Myocyte (in vitro differentiated cells): Measurements from ENCODE around the gene ACSS2. TPM values are rescaled to one million over a fixed set of nuclear protein-coding genes. Genes with fewer than 3 reads are reported as not detected.
"Not testable (repeated sequence)": the region's sequence is repeated elsewhere in the genome, so short reads cannot be mapped to it uniquely, and the experiment has no call there.

Experiments used
- DNase-seq: peaks from one replicate; pipeline ENCODE4 v3.0.0-alpha.2; 2012; ENCODE audit warnings: low read depth
- total RNA-seq: library from RNA; depleted of rRNA; stranded (reverse); fragments of >200 nt; gene quantifications from 2 replicates; pipeline ENCODE4 v1.2.3, GENCODE V29; 2014

Gene ACSS2
- total RNA-seq, 1 donor from 2014 or later = 43.6 TPM

- DNase-seq = peak; percentile 90
Observed at GRCh38 chr20:34874094-34874654, 2.2 kb upstream of the ACSS2 start.

DNA sequence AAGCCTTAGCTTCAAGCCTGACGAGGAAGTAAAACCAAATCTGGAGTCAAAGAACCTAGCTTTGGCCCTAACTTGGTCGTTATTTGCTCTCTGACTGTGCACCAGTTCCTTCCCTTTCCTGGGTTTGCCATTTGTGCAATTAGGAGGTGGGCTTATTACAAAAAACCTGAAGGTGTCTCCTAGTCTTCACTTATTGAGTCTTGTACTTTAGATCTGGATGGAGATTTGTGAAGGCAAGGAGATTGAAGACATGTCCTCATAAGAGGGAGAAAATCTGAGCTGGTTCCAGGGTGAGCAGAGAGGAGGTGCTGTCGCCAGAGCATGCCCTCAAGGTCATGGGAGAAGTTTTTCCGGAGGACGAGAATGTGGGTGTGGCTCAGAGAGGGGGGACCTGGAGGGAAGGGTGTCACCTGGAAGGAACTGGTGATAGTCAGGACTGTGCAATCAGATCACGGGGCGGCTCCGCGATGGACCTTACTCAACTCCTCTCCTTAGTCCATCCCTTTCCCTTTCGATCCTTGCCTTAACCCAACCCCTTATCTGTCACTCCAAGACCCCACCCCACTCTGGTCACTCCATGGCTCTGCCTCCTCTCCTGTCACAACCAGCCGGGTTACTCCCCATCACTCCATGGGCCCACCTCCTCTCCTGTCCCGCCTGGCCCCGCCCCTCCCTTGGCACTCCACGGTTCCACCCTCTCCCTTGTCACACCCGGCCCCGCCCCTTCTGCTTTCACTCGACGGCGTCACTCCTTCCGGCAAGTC is 588 bp upstream of the ACSS2 start:
- no peak for DNase-seq

DNA sequence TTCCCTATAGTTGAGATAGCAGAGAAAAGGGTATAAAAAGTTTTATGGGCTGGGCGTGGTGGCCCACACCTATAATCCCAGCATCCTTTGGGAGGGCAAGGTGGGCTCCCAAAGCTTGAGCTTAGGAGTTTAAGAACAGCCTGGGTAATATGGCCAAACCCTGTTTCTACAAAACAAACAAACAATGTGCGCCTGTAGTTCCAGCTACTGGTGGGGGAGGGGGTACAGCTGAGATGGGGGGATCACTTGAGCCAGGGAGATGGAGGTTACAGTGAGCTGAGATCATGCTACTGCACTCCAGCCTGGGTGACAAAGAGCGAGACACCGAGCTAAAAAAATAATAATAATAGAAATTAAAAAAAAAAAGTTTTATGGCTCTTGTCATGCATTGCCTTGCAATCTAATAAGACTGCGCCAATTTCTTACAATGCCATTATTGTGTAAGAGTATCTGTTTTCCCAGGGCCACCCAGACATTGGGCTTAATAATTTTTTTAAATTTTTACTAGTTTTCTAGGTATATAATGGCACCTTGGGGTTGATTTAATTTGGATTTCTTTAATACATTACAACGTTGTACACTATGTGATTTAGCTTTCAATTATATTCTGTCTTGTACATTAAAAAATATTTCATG is 3.9 kb downstream of the ACSS2 start:
- no peak for DNase-seq

GRCh38 chr20:34880971-34881370 is 4.6 kb downstream of the ACSS2 start:
- DNase-seq = not testable (repeated sequence)

- no peak for DNase-seq
Observed at GRCh38 chr20:34881689-34882088, 5.3 kb downstream of the ACSS2 start.

DNA sequence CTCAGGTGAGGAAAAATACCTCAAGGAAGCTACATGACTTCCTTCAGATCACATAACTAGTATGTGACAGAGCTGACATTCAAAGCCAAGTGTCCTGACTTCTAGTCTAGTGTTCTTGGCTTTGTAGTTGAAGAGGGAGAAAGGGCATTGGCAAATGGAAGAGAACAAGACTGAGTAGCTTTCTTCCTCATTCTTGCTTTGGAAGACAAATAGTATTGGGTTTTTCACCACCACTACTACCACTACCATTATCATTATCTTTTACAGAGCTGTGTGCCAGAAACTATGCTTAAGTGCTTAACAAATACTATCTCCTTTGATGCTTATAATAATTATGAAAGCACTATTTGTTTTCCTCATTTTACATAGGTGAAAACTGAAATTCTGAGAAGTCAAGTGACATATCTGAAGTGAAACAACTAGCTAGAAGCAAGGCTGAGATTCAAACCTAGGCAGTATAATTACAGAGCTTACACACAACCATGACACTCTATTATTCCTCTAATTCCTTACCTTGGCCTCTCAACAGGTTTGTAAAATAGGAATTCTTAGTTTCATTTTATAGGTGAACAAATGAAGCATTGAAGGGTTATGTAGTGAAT is 6.8 kb downstream of the ACSS2 start:
- no peak for DNase-seq

DNA sequence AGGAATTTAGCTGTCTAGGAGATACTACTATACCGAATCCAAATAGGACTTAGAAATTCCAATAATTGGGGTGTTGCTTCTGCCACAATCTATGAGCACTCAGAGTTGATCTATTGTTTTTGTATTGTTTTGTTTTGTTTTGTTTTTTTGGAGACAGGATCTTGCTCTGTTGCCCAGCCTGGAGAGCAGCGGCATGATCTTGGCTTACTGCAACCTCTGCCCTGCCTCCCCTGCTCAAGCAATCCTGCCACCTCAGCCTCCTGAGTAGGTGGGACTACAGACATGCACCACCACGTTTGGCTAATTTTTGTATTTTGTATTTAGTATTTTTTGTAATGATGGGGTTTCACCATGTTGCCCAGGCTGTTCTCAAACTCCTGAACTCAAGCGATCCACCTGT is 7.4 kb downstream of the ACSS2 start:
- DNase-seq = no peak

GRCh38 chr20:34884260-34884659 is 7.8 kb downstream of the ACSS2 start:
- DNase-seq = no peak

DNA sequence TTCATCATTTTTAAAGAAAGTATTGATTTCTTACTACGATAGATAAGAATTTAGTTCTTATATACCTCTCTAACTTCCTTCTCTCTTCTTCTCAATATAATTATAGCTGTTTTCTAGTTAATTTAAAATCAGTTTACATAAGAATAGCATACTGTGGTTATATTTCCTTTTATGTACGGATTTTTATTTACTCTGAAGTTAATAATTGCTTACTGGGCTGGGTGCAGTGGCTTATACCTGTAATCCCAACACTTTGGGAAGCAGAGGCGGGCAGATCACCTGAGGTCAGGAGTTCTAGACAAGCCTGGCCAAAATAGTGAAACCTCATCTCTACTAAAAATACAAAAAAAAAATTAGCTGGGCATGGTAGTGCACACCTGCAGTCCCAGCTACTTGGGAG is 9.7 kb downstream of the ACSS2 start:
- no peak for DNase-seq

DNA sequence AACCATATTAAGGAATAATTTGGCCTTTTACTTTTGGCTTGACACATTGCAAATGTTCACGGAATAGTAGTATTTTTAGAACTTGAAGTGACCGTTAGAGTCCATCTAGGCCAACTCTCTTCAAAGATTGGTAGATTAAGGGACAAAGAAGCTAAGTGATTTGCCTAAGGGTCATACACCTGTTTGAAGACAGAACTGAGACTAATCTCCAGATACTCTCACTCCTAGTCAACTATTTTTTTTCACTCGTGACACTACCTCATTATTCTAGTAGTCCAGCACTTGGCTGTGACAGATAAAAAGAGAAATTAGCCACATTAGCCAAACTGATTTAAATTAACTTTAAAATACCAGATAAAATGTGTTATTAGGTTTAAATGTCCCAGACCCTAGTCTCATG is 10.6 kb downstream of the ACSS2 start:
- DNase-seq = no peak

DNA sequence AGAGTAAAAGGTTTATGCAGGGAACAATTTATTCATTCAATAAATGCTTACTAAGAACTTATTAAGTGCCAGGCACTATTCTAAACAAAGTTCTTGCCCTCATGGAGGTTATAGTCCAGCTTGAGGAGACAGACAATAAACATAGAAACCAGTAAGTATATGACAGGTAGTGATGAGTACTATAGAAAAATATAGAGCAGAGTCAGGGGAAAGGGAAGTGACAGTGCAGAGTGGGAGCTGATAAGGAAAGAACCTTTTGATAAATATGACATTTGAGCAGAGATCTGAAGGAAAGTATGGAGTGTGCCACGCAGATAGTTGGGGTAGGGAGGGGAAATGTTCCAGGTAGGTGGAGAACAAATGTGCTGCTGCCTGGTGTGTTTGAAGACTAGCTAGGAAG is 12.1 kb downstream of the ACSS2 start:
- no peak for DNase-seq

- DNase-seq = no peak
Observed at GRCh38 chr20:34891166-34892062, 15.0 kb downstream of the ACSS2 start.

DNA sequence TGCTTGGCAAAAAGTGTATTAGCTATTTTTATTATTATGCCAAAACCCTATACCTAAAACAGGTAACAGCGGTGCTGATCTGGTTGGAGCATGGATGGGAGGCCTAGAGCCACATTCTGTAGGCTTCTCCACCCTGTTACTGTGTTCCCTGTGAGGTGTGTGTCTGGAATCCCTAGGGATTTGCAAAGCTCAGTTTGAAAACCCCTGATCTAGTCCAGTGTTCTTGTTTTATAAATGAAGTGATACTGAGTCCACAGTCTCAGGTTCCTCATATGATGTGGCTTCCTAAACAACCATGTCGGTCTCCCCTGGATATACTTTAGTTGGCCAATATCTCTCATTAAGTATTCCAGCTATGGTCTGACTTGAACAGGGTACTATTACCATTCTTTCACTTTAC is 16.3 kb downstream of the ACSS2 start:
- no peak for DNase-seq

- no peak for DNase-seq
Observed at GRCh38 chr20:34894723-34895122, 18.3 kb downstream of the ACSS2 start.

DNA sequence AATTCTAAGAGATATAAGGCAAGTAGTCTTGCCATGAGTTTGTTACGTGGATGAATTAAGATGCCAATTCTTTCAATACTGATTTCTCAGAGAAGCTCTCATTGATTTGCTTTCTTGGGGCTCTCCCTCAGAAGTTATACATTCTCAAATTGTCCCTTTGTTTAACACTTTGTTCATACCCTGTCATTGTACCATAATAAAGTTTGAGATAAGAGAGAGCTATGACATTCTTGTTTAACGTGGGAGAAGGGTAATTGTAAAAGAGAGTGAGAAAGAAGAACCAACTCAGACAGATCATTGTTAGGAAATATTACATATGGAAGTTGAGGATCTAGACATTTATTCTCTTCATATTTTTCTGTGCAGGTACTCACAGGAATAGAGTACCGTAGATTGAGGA is 19.1 kb downstream of the ACSS2 start:
- no peak for DNase-seq

GRCh38 chr20:34896086-34896621 is 19.7 kb downstream of the ACSS2 start:
- DNase-seq = peak; percentile 40

GRCh38 chr20:34898129-34898528 is 21.7 kb downstream of the ACSS2 start:
- DNase-seq = not testable (repeated sequence)

DNA sequence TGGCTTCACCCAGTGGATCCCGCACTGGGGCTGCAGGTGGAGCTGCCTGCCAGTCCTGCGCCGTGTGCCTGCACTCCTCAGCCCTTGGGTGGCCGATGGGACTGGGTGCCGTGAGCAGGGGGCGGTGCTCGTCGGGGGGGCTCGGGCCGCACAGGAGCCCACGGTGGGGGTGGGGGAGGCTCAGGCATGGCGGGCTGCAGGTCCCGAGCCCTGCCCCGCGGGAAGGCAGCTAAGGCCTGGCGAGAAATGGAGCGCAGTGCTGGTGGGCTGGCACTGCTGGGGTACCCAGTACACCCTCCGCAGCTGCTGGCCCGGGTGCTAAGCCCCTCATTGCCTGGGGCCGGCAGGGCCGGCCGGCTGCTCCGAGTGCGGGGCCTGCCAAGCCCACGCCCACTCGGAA is 22.3 kb downstream of the ACSS2 start:
- not testable (repeated sequence) for DNase-seq

DNA sequence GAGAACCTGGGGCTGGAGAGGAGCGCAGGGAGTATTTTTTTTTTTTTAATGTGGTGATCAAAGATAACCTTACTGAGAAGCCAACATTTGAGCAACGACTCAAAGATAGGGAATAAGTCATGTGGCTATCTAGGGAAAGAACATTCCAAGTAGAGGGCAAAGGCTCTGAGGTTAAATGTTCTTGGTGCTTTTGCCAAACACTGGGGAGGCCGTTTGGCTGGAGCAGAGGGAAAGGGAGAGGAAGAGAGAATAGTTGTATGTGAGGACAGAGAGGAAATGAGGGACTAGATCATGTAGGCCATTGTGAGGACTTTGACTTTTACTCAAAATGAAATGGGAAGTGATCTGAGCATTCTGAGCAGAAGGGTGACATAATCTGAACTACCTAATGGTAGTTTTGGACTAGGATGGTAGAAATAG is 27.8 kb downstream of the ACSS2 start:
- peak; percentile 15 for DNase-seq

DNA sequence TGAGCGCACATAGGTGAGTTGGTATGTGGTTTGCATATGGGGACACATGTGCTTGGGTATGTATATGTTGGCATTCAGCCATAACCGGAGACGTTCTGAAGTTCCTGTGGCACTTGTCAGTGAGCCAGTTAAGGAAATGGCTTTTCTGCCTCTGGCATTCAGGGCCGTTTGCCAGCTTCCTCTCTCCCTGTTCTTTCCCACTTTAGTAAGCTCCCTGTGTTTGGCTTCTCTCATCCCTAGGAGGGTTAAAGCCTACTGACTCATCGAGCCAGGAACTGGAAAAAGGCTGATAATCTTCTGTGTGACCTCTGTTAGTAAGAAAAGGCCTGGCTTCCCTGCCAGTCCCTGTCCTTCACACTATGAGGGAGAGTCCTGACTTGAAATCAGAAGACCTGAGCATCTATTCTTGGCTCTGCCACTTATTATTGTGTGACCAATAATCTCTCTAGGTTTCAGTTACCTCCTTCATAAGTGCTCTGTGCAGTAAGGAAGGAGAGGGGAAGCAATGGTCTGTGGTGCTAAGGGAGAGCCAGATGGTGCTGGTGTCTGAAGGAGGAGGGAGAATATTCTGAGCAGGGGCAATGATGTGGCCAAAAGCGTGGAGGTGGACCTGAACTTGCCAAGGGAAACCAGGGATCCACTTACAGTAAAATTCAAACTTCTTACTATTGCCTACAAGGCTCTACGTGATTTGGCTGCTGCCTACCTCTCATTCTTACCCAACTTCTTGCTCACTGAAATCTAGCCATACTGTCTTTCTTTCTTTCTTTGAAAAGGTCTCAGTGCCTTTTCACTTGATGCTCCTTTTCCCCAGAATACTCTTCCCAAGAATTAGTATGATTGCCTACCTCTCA is 31.4 kb downstream of the ACSS2 start:
- DNase-seq = peak; percentile 91
